ENCODE results near the gene ZNF133.

ZNF133 gene

GRCh38 chr20:18287546-18287914 is 797 bp upstream of the ZNF133 start:
- peak overlapping the region; percentile 81 for H2AFZ ChIP-seq (ENCODE audit: low read depth, low read length, severe bottlenecking)
- peak overlapping the region; percentile 64 for H3K9ac ChIP-seq (ENCODE audit: low read length)
- TF ChIP-seq EZH2phosphoT487 (conservative IDR thresholded peaks at IDR 0.05; ENCODE audit: low read length) (no peak), CTCF (IDR thresholded peaks at IDR 0.05; ENCODE audit: insufficient read depth, low read length, poor library complexity, severe bottlenecking) (no peak)
- H3K4me3 ChIP-seq (ENCODE audit: insufficient read depth, low read length, poor library complexity, severe bottlenecking), result peak overlapping the region; percentile 67
- H3F3A ChIP-seq (ENCODE audit: insufficient read depth), result no peaks in the 10 kb centered on the region
- no peaks in the 10 kb centered on the region for H3K27me3 ChIP-seq (ENCODE audit: low read length)
- peak overlapping the region; percentile 71 for H3K4me2 ChIP-seq (ENCODE audit: low read depth, low read length, poor library complexity, severe bottlenecking)
- peaks cover 8% of the 10 kb centered on the region; the same call in 1 of the 2 replicates for H3K79me2 ChIP-seq (ENCODE audit: insufficient read depth, low read length)
- H3K27ac ChIP-seq (ENCODE audit: low read depth, low read length), result no peak overlapping the region
- H4K20me1 ChIP-seq (ENCODE audit: low read depth, low read length), result no peaks in the 10 kb centered on the region
- no peaks in the 10 kb centered on the region for H3K36me3 ChIP-seq (ENCODE audit: low read length)
- H3K9me2 ChIP-seq (replicated peaks; ENCODE audit: insufficient read depth, low read length), result no peaks in the 10 kb centered on the region
- no peaks in the 10 kb centered on the region for H3K9me3 ChIP-seq (ENCODE audit: insufficient read depth, low read length)

- H3K9me3 ChIP-seq (ENCODE audit: insufficient read depth, low read length), result no peaks in the 10 kb centered on the region
- H3F3A ChIP-seq (ENCODE audit: insufficient read depth), result no peaks in the 10 kb centered on the region
- no peaks in the 10 kb centered on the region for H4K20me1 ChIP-seq (ENCODE audit: low read depth, low read length)
- H3K4me2 ChIP-seq (ENCODE audit: low read depth, low read length, poor library complexity, severe bottlenecking), result peak overlapping the region; percentile 71
- no peaks in the 10 kb centered on the region for H3K36me3 ChIP-seq (ENCODE audit: low read length)
- no peaks in the 10 kb centered on the region for H3K9me2 ChIP-seq (replicated peaks; ENCODE audit: insufficient read depth, low read length)
- peak overlapping the region; percentile 81 for H2AFZ ChIP-seq (ENCODE audit: low read depth, low read length, severe bottlenecking)
- peaks cover 8% of the 10 kb centered on the region; the same call in 1 of the 2 replicates for H3K79me2 ChIP-seq (ENCODE audit: insufficient read depth, low read length)
- H3K27ac ChIP-seq (ENCODE audit: low read depth, low read length), result no peak overlapping the region
- no peak for TF ChIP-seq CTCF (IDR thresholded peaks at IDR 0.05; ENCODE audit: insufficient read depth, low read length, poor library complexity, severe bottlenecking)
- H3K9ac ChIP-seq (ENCODE audit: low read length), result peak overlapping the region; percentile 64
- no peaks in the 10 kb centered on the region for H3K27me3 ChIP-seq (ENCODE audit: low read length)
- H3K4me3 ChIP-seq (ENCODE audit: insufficient read depth, low read length, poor library complexity, severe bottlenecking), result peak overlapping the region; percentile 67
Measured at GRCh38 chr20:18288749-18289267, 481 bp downstream of the ZNF133 start.

GRCh38 chr20:18289306-18289705 is 979 bp downstream of the ZNF133 start:
- peak overlapping the region; percentile 67 for H3K4me3 ChIP-seq (ENCODE audit: insufficient read depth, low read length, poor library complexity, severe bottlenecking)
- no peaks in the 10 kb centered on the region for H3K9me2 ChIP-seq (replicated peaks; ENCODE audit: insufficient read depth, low read length)
- H3K79me2 ChIP-seq (ENCODE audit: insufficient read depth, low read length), result peaks cover 8% of the 10 kb centered on the region; the same call in 1 of the 2 replicates
- H3F3A ChIP-seq (ENCODE audit: insufficient read depth), result no peaks in the 10 kb centered on the region
- no peaks in the 10 kb centered on the region for H3K27me3 ChIP-seq (ENCODE audit: low read length)
- peak overlapping the region; percentile 64; the same call in 1 of the 2 replicates for H3K9ac ChIP-seq (ENCODE audit: low read length)
- TF ChIP-seq EZH2phosphoT487 (conservative IDR thresholded peaks at IDR 0.05; ENCODE audit: low read length) (no peak), CTCF (IDR thresholded peaks at IDR 0.05; ENCODE audit: insufficient read depth, low read length, poor library complexity, severe bottlenecking) (no peak)
- no peaks in the 10 kb centered on the region for H3K36me3 ChIP-seq (ENCODE audit: low read length)
- H4K20me1 ChIP-seq (ENCODE audit: low read depth, low read length), result no peaks in the 10 kb centered on the region
- H2AFZ ChIP-seq (ENCODE audit: low read depth, low read length, severe bottlenecking), result no peak overlapping the region
- peak overlapping the region; percentile 71 for H3K4me2 ChIP-seq (ENCODE audit: low read depth, low read length, poor library complexity, severe bottlenecking)
- no peaks in the 10 kb centered on the region for H3K9me3 ChIP-seq (ENCODE audit: insufficient read depth, low read length)
- no peak overlapping the region for H3K27ac ChIP-seq (ENCODE audit: low read depth, low read length)
